Neural cell (in vitro differentiated cells): ENCODE data around the gene PPP2R5B. TPM values are rescaled to one million over a fixed set of nuclear protein-coding genes. Genes with fewer than 3 reads are reported as not detected.

ENCODE experiments used
- H2AFZ ChIP-seq: fragments of 200-600, 300-800 bp; sonication (generic), shearing (Covaris generic); 2 replicates; pipeline ENCODE4 v1.6.0; 2014; ENCODE audit warnings: low read depth, mild to moderate bottlenecking, antibody characterized with exemption, low read length, moderate library complexity
- H3F3A ChIP-seq: fragments of 200-600 bp; shearing (Covaris generic); 2 replicates; pipeline ENCODE4 v1.6.1; 2016; ENCODE audit warnings: mild to moderate bottlenecking, moderate library complexity, mixed read lengths, antibody characterized with exemption, low read length; ENCODE audit not compliant: insufficient read depth, poor library complexity, severe bottlenecking
- H3K27ac ChIP-seq: fragments of 200-600, 300-800 bp; sonication (generic), shearing (Covaris generic); 2 replicates; pipeline ENCODE4 v1.5.1; 2014; ENCODE audit warnings: mild to moderate bottlenecking, low read length, moderate library complexity
- H3K27me3 ChIP-seq: fragments of 300-800, 200-600 bp; sonication (generic), shearing (Covaris generic); 2 replicates; pipeline ENCODE4 v1.6.0; 2014; ENCODE audit warnings: mild to moderate bottlenecking, low read depth, low read length, moderate library complexity; ENCODE audit not compliant: insufficient read depth
- H3K36me3 ChIP-seq: fragments of 300-800, 200-600 bp; sonication (generic), shearing (Covaris generic); 2 replicates; pipeline ENCODE4 v1.5.1; 2014; ENCODE audit warnings: mild to moderate bottlenecking, antibody characterized with exemption, low read length, moderate library complexity; ENCODE audit not compliant: insufficient read depth
- H3K4me2 ChIP-seq: fragments of 300-800, 200-600 bp; sonication (generic), shearing (Covaris generic); 2 replicates; pipeline ENCODE4 v1.6.0; 2014; ENCODE audit warnings: mild to moderate bottlenecking, low read length
- H3K4me3 ChIP-seq: fragments of 300-800, 200-600 bp; sonication (generic), shearing (Covaris generic); 2 replicates; pipeline ENCODE4 v1.5.1; 2014; ENCODE audit warnings: mild to moderate bottlenecking, low read length, moderate library complexity
- H3K79me2 ChIP-seq: fragments of 200-600 bp; shearing (Covaris generic); replicated peaks from 2 replicates; pipeline ENCODE4 v1.6.0; 2014; ENCODE audit warnings: mild to moderate bottlenecking, low read length, moderate library complexity; ENCODE audit not compliant: insufficient read depth
- H3K9ac ChIP-seq: fragments of 300-800, 200-600 bp; sonication (generic), shearing (Covaris generic); 2 replicates; pipeline ENCODE4 v1.6.1; 2016; ENCODE audit warnings: mild to moderate bottlenecking, low read length, mixed read lengths
- H3K9me2 ChIP-seq: fragments of 200-600 bp; shearing (Covaris generic); 2 replicates; pipeline ENCODE4 v1.6.1; 2016; ENCODE audit warnings: mild to moderate bottlenecking, low read length, mixed read lengths; ENCODE audit not compliant: insufficient read depth
- H3K9me3 ChIP-seq: fragments of 200-600, 300-800 bp; sonication (generic), shearing (Covaris generic); 2 replicates; pipeline ENCODE4 v1.6.1; 2016; ENCODE audit warnings: mild to moderate bottlenecking, mixed run types, low read length, moderate library complexity, mixed read lengths
- H4K20me1 ChIP-seq: fragments of 200-600 bp; shearing (Covaris generic); 2 replicates; pipeline ENCODE4 v1.6.1; 2016; ENCODE audit warnings: mild to moderate bottlenecking, mixed run types; ENCODE audit not compliant: insufficient read depth
- CTCF ChIP-seq: fragments of 450-650 bp; IDR thresholded peaks from 2 replicates; pipeline ENCODE4 v1.5.1; 2014; ENCODE audit warnings: antibody characterized with exemption, mild to moderate bottlenecking, moderate library complexity; ENCODE audit not compliant: poor library complexity, severe bottlenecking
- EP300 ChIP-seq: fragments of 450-650 bp; conservative IDR thresholded peaks from 2 replicates; pipeline ENCODE4 v1.6.1; 2014; ENCODE audit warnings: antibody characterized with exemption, mild to moderate bottlenecking, moderate library complexity; ENCODE audit not compliant: poor library complexity, severe bottlenecking
- EZH2 ChIP-seq: fragments of 200-600, 300-800 bp; shearing (Covaris generic), sonication (generic); IDR thresholded peaks from 2 replicates; pipeline ENCODE4 v1.6.1; 2014; ENCODE audit warnings: antibody characterized with exemption, low read length, borderline replicate concordance, mild to moderate bottlenecking; ENCODE audit not compliant: insufficient read depth, poor library complexity, severe bottlenecking
- MXI1 ChIP-seq: fragments of 450-650 bp; conservative IDR thresholded peaks from 2 replicates; pipeline ENCODE4 v1.6.1; 2014; ENCODE audit warnings: antibody characterized with exemption, mild to moderate bottlenecking; ENCODE audit not compliant: poor library complexity, severe bottlenecking
- POLR2AphosphoS5 ChIP-seq: IDR thresholded peaks from 2 replicates; pipeline ENCODE4 v1.6.1; 2012
- RAD21 ChIP-seq: fragments of 450-650 bp; conservative IDR thresholded peaks from 2 replicates; pipeline ENCODE4 v1.6.1; 2014; ENCODE audit warnings: antibody characterized with exemption, mild to moderate bottlenecking, moderate library complexity
- SMC3 ChIP-seq: fragments of 450-650 bp; conservative IDR thresholded peaks from 2 replicates; pipeline ENCODE4 v1.6.1; 2014; ENCODE audit warnings: antibody characterized with exemption, mild to moderate bottlenecking, moderate library complexity; ENCODE audit not compliant: poor library complexity
- TAF1 ChIP-seq: IDR thresholded peaks from 2 replicates; pipeline ENCODE4 v1.6.1; 2012; ENCODE audit warnings: low read depth
- polyA plus RNA-seq: library from polyadenylated mRNA; depleted of rRNA; stranded (reverse); fragments of >200 nt; gene quantifications from 2 replicates; pipeline ENCODE4 v1.2.3, GENCODE V29; 2014
- TF ChIP-seq, protein P1 (sequence below): IDR thresholded peaks from 2 replicates; pipeline ENCODE4 v1.6.1; 2012; ENCODE audit warnings: borderline replicate concordance

Gene PPP2R5B
- polyA plus RNA-seq, 1 donor from 2014 or later = 76.1 TPM

GRCh38 chr11:64915376-64915887 is 9.1 kb upstream of the PPP2R5B start:
- H3K4me3 ChIP-seq = peak overlapping the region; percentile 72
- peak overlapping the region; percentile 78 for H3K9ac ChIP-seq

GRCh38 chr11:64916040-64916774 is 8.3 kb upstream of the PPP2R5B start:
- H3F3A ChIP-seq = no peaks in the 10 kb centered on the region
- H4K20me1 ChIP-seq = no peaks in the 10 kb centered on the region
- H3K9me2 ChIP-seq = no peaks in the 10 kb centered on the region
- H3K9ac ChIP-seq = peak overlapping the region; percentile 78
- H2AFZ ChIP-seq = peak overlapping the region; percentile 2
- no peaks in the 10 kb centered on the region for H3K9me3 ChIP-seq
- no peaks in the 10 kb centered on the region for H3K27me3 ChIP-seq
- peak overlapping the region; percentile 84 for H3K4me2 ChIP-seq
- TF ChIP-seq EP300 (no peak), EZH2 (no peak), SMC3 (no peak), POLR2AphosphoS5 (no peak)
- H3K79me2 ChIP-seq = peaks cover 7% of the 10 kb centered on the region
- H3K4me3 ChIP-seq = peak overlapping the region; percentile 72
- no peaks in the 10 kb centered on the region for H3K36me3 ChIP-seq
- H3K27ac ChIP-seq = peak overlapping the region; percentile 52

More at GRCh38 chr11:64915376-64915887, 9.1 kb upstream of the PPP2R5B start:
- Histone ChIP-seq H4K20me1 (no peaks in the 10 kb centered on the region), H2AFZ (no peak overlapping the region), H3K79me2 (peaks cover 7% of the 10 kb centered on the region), H3K9me3 (no peaks in the 10 kb centered on the region), H3K9me2 (no peaks in the 10 kb centered on the region), H3K27ac (no peak overlapping the region), H3K4me2 (no peak overlapping the region), H3K27me3 (no peaks in the 10 kb centered on the region), H3K36me3 (no peaks in the 10 kb centered on the region), H3F3A (no peaks in the 10 kb centered on the region)
- TF ChIP-seq EP300 = no peak
- TF ChIP-seq EZH2 = no peak
- no peak for TF ChIP-seq SMC3
- TF ChIP-seq, protein P1, sequence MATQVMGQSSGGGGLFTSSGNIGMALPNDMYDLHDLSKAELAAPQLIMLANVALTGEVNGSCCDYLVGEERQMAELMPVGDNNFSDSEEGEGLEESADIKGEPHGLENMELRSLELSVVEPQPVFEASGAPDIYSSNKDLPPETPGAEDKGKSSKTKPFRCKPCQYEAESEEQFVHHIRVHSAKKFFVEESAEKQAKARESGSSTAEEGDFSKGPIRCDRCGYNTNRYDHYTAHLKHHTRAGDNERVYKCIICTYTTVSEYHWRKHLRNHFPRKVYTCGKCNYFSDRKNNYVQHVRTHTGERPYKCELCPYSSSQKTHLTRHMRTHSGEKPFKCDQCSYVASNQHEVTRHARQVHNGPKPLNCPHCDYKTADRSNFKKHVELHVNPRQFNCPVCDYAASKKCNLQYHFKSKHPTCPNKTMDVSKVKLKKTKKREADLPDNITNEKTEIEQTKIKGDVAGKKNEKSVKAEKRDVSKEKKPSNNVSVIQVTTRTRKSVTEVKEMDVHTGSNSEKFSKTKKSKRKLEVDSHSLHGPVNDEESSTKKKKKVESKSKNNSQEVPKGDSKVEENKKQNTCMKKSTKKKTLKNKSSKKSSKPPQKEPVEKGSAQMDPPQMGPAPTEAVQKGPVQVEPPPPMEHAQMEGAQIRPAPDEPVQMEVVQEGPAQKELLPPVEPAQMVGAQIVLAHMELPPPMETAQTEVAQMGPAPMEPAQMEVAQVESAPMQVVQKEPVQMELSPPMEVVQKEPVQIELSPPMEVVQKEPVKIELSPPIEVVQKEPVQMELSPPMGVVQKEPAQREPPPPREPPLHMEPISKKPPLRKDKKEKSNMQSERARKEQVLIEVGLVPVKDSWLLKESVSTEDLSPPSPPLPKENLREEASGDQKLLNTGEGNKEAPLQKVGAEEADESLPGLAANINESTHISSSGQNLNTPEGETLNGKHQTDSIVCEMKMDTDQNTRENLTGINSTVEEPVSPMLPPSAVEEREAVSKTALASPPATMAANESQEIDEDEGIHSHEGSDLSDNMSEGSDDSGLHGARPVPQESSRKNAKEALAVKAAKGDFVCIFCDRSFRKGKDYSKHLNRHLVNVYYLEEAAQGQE = no peak
- TF ChIP-seq POLR2AphosphoS5 = no peak
- TF ChIP-seq MXI1 = no peak
- TF ChIP-seq RAD21 = no peak
- no peak for TF ChIP-seq TAF1
- TF ChIP-seq CTCF = no peak
